Keratinocyte (primary cell): ENCODE results near the gene HOXB5. TPM values are rescaled to one million over a fixed set of nuclear protein-coding genes. Genes with fewer than 3 reads are reported as not detected.

Experiments
- DNase-seq: peaks from one replicate; pipeline ENCODE4 v3.0.0-alpha.2; 2011; ENCODE audit warnings: low read depth, missing footprints, low spot score
- FAIRE-seq: peaks from 2 replicates; lab custom pipeline; 2011; peaks lifted over from hg19 to GRCh38; lab: Jason Lieb, UNC
- H2AFZ ChIP-seq: 2 replicates; pipeline ENCODE4 v1.6.0; 2012; ENCODE audit warnings: low read length, control low read depth, inconsistent platforms; ENCODE audit not compliant: control insufficient read depth
- H3K27ac ChIP-seq: 2 replicates; pipeline ENCODE4 v1.5.1; 2011; ENCODE audit warnings: low read length; ENCODE audit not compliant: control insufficient read depth, insufficient read depth
- H3K27me3 ChIP-seq: 3 replicates; pipeline ENCODE4 v1.6.0; 2011; ENCODE audit warnings: low read length; ENCODE audit not compliant: control insufficient read depth, insufficient read depth; ENCODE audit errors: extremely low read depth
- H3K36me3 ChIP-seq, 2 experiments: 2 replicates in 1 of 2; 3 replicates in 1 of 2; pipeline ENCODE4 v1.5.1; 2011; ENCODE audit warnings: low read length in 2 of 2, mild to moderate bottlenecking in 1 of 2; ENCODE audit not compliant: control insufficient read depth in 2 of 2, insufficient read depth in 2 of 2; ENCODE audit errors: extremely low read depth in 1 of 2
- H3K4me1 ChIP-seq: 3 replicates; pipeline ENCODE4 v1.5.1; 2011; ENCODE audit warnings: low read length; ENCODE audit not compliant: control insufficient read depth, insufficient read depth; ENCODE audit errors: extremely low read depth
- H3K4me2 ChIP-seq: 3 replicates; pipeline ENCODE4 v1.6.0; 2011; ENCODE audit warnings: low read depth, low read length; ENCODE audit not compliant: control insufficient read depth, insufficient read depth; ENCODE audit errors: extremely low read depth
- H3K4me3 ChIP-seq, 3 experiments: fragments of 200-600 bp in 1 of 3; sonication (generic) in 1 of 3; 2 replicates in 2 of 3; 3 replicates in 1 of 3; pipeline ENCODE4 v1.5.1; 2011 to 2016; ENCODE audit warnings: low read length in 3 of 3, mild to moderate bottlenecking in 3 of 3, control low read depth in 2 of 3, inconsistent platforms in 1 of 3, low read depth in 1 of 3, mixed read lengths in 1 of 3, mixed run types in 1 of 3, moderate library complexity in 1 of 3; ENCODE audit not compliant: control insufficient read depth in 2 of 3, insufficient read depth in 2 of 3; ENCODE audit errors: extremely low read depth in 1 of 3
- H3K79me2 ChIP-seq: 2 replicates; pipeline ENCODE4 v1.6.0; 2012; ENCODE audit warnings: low read length; ENCODE audit not compliant: control insufficient read depth, insufficient read depth
- H3K9ac ChIP-seq: 3 replicates; pipeline ENCODE4 v1.6.0; 2011; ENCODE audit warnings: low read length; ENCODE audit not compliant: control insufficient read depth, insufficient read depth; ENCODE audit errors: extremely low read depth
- H3K9me1 ChIP-seq: 3 replicates; pipeline ENCODE4 v1.6.0; 2011; ENCODE audit warnings: low read length; ENCODE audit not compliant: control insufficient read depth, insufficient read depth; ENCODE audit errors: extremely low read depth
- H3K9me3 ChIP-seq: 2 replicates; pipeline ENCODE4 v1.5.1; 2012; ENCODE audit warnings: low read depth, low read length; ENCODE audit not compliant: control insufficient read depth
- H4K20me1 ChIP-seq: 3 replicates; pipeline ENCODE4 v1.6.0; 2011; ENCODE audit warnings: low read length; ENCODE audit not compliant: control insufficient read depth, insufficient read depth; ENCODE audit errors: extremely low read depth
- EZH2 ChIP-seq: IDR thresholded peaks from one replicate; pipeline ENCODE4 v1.6.1; 2012; ENCODE audit warnings: inconsistent platforms, mild to moderate bottlenecking, low read length, moderate library complexity
- dilution Hi-C: fragments of 300-500 bp; cut with MboI; formaldehyde crosslinking; loops from one replicate; pipeline ENCODE4 v1.7.0; 2020; ENCODE audit warnings: low sequenced_read_pairs; ENCODE audit not compliant: extremely low pct_ligation_motif_present
- polyA plus RNA-seq, 5 experiments: library from polyadenylated mRNA; depleted of rRNA in 3 of 5; stranded (reverse) in 3 of 5; stranded (forward) in 1 of 5; unstranded in 1 of 5; fragments of >200 nt; gene quantifications; 1 replicate in 1 of 5; 2 replicates in 3 of 5; 3 replicates in 1 of 5; pipeline versions ENCODE4 v1.2.1 to v1.2.3, GENCODE V29; 2011 to 2012; ENCODE audit warnings: missing spikeins in 2 of 5, low read depth in 1 of 5, low replicate concordance in 1 of 5
- TF ChIP-seq, protein P1 (sequence below), 3 experiments: IDR thresholded peaks in 1 of 3; conservative IDR thresholded peaks in 1 of 3; optimal IDR thresholded peaks in 1 of 3; 2 replicates in 2 of 3; 3 replicates in 1 of 3; pipeline versions ENCODE3 to v1.5.1; 2011; ENCODE audit warnings: low read length in 3 of 3, mild to moderate bottlenecking in 3 of 3, moderate library complexity in 2 of 3, control low read depth in 1 of 3, inconsistent platforms in 1 of 3; ENCODE audit not compliant: insufficient read depth in 2 of 3; ENCODE audit errors: extremely low read depth in 1 of 3

HOXB5 gene
- polyA plus RNA-seq, 1 donor (not counting 4 experiments of a cell fraction or from before 2014, with no cell fraction given): not detected

DNA sequence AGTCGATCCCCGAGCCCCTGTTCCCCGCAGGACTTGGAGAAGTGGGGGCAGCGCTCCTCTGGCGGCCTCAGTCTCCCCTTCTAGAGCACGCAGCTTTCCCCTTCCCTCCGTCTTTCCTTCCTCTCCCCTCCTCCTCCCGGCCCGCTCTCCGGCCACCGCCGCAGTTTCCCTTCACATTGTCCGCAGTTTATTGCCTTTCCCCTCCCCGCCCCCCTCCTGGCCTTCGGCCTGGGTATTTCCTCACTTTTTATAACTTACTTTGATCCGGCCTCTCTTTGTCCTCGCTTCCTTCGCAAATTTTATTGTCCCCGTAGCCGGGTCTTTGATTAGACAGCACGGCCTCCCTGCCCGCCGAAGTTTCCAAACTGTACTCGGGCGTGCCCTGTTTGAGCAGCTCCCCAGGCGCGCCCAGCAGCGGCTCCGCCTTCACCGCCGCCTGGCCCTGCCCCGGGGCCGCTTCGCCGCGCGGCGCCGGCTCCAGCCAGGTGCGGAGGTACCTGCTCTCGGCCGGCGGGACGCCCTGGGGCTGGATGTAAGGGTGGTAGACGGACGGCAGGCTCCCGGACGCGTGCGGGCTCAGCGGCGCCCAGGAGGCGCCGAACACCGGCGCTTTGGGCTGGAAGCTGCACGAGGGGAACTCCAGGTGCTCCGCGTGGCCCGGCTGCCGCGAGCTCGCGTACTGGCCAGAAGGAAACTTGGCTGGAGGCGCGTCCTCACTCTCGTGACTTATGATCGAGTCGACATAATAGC, 32.1 kb upstream of the HOXB5 start:
- Histone ChIP-seq H3K4me3 (peak overlapping the region; percentile 26 to 54 (median 52)), H3K9me3 (no peaks in the 10 kb centered on the region), H3K79me2 (no peaks in the 10 kb centered on the region), H3K4me1 (peaks cover 3% of the 10 kb centered on the region), H3K9me1 (no peaks in the 10 kb centered on the region), H3K4me2 (peak overlapping the region; percentile 67), H3K27ac (no peak overlapping the region), H4K20me1 (no peaks in the 10 kb centered on the region), H2AFZ (no peak overlapping the region), H3K9ac (no peak overlapping the region), H3K36me3 (no peaks in the 10 kb centered on the region), H3K27me3 (peaks cover 100% of the 10 kb centered on the region)
- TF ChIP-seq EZH2: peak; percentile 85
- TF ChIP-seq, protein P1, sequence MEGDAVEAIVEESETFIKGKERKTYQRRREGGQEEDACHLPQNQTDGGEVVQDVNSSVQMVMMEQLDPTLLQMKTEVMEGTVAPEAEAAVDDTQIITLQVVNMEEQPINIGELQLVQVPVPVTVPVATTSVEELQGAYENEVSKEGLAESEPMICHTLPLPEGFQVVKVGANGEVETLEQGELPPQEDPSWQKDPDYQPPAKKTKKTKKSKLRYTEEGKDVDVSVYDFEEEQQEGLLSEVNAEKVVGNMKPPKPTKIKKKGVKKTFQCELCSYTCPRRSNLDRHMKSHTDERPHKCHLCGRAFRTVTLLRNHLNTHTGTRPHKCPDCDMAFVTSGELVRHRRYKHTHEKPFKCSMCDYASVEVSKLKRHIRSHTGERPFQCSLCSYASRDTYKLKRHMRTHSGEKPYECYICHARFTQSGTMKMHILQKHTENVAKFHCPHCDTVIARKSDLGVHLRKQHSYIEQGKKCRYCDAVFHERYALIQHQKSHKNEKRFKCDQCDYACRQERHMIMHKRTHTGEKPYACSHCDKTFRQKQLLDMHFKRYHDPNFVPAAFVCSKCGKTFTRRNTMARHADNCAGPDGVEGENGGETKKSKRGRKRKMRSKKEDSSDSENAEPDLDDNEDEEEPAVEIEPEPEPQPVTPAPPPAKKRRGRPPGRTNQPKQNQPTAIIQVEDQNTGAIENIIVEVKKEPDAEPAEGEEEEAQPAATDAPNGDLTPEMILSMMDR (optimal IDR thresholded peaks at IDR 0.05 in 1 of 3, IDR thresholded peaks at IDR 0.05 in 1 of 3, conservative IDR thresholded peaks at IDR 0.05 in 1 of 3; ENCODE audit: extremely low read depth in 1 of 3, insufficient read depth in 2 of 3, low read length in 3 of 3): no peak
- DNase-seq (no peak), FAIRE-seq (no peak)
- dilution Hi-C loops: no loop called here

DNA sequence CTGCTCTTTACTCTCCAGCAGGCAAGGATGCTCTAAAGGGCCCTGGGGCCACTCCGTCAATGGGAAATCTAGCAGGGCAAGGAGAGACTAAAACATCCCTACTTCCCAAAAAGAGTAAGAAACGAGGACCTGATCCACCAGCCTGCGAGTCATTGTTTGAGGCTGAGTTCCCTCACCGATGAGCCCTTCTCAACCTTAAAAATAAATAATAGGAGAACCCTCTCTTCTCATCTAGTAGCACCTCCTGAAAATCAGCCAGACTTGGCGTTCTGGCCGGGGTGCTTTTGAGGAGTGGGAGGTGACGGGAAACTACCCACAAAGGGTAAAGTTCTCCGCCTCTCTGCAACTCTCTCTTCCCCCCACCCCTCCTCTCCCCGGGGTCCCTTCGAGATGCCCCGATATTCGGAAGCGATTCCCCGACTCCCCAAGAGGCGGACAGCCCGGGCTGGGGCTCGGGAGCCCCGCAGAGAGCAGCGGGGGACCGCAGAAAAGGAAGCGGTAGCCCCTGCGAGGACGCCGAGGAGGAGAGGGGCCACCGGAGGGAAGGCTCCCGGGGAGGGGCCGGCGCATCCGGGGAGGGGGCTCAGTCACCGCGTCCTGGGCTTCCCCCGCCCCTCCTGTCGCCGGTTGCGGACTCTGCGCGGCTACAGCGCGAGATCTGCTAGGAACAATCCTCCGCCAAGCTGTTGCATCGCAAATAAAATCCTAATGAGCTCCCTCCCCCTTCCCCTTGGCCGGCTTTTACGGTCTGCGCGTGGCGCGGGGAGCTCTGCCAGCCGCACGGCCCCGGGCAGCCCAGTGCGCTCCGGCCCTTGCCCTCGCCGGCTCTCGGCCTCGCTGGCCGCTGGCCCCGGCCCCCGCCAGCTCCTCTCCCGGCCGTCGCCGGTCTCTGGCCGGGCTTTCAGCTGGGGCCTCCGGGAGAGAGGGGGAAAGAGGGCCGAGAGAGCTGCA, 31.2 kb upstream of the HOXB5 start:
- FAIRE-seq: no peak
- peak overlapping the region; percentile 17 to 52 (median 26) for H3K4me3 ChIP-seq
- no peaks in the 10 kb centered on the region for H3K79me2 ChIP-seq
- TF ChIP-seq, protein P1 (optimal IDR thresholded peaks at IDR 0.05 in 1 of 3, IDR thresholded peaks at IDR 0.05 in 1 of 3, conservative IDR thresholded peaks at IDR 0.05 in 1 of 3; ENCODE audit: extremely low read depth in 1 of 3, insufficient read depth in 2 of 3, low read length in 3 of 3): no peak
- no peak for TF ChIP-seq EZH2
- H3K4me1 ChIP-seq: peaks cover 3% of the 10 kb centered on the region
- no peak overlapping the region for H3K9ac ChIP-seq
- H3K27me3 ChIP-seq: peaks cover 100% of the 10 kb centered on the region
- dilution Hi-C loops: no loop called here
- H3K4me2 ChIP-seq: peak overlapping the region; percentile 67
- H3K9me1 ChIP-seq: no peaks in the 10 kb centered on the region
- no peak for DNase-seq
- no peak overlapping the region for H3K27ac ChIP-seq
- no peaks in the 10 kb centered on the region for H3K9me3 ChIP-seq
- no peak overlapping the region for H2AFZ ChIP-seq
- H3K36me3 ChIP-seq: no peaks in the 10 kb centered on the region
- no peaks in the 10 kb centered on the region for H4K20me1 ChIP-seq
